Dermis blood vessel endothelial cell (primary cell): ENCODE data around the gene MLIP. TPM values are rescaled to one million over a fixed set of nuclear protein-coding genes. Genes with fewer than 3 reads are reported as not detected.
A peak's percentile ranks its signal among the peaks of the same experiment; 100 is the strongest.
"Not testable (repeated sequence)": the region's sequence is repeated elsewhere in the genome, so short reads cannot be mapped to it uniquely, and the experiment has no call there.

Source experiments
- DNase-seq: peaks from one replicate; pipeline ENCODE4 v3.0.0; 2010
- total RNA-seq: library from RNA; depleted of rRNA; stranded (reverse); fragments of >200 nt; gene quantifications from 2 replicates; pipeline ENCODE4 v1.2.3, GENCODE V29; 2014

The MLIP gene
- total RNA-seq, 1 donor from 2014 or later = 2.6 TPM

- DNase-seq = peak; percentile 78
Measured at GRCh38 chr6:54238396-54238795, 127.2 kb downstream of the MLIP start.

- no peak for DNase-seq
Measured at GRCh38 chr6:54243699-54244098, 132.5 kb downstream of the MLIP start.

DNA sequence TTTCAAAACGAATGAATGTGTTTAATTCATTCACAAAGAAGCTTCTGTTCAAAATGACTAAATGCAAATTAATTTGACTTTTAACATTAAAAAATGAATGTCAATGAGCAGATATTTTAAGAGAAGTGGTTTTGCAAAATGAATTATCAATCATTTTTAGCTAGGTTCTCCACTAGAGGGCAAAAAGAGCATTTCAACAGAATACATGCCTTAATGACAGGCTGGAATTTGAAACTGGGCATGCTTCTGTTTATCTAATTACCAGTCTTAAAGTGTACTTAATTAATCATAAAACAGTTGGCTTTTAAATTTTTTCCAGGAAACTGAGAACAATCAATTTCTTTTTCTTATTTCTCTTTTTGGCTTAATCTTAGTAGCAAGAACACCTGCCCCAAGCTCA, 133.2 kb downstream of the MLIP start:
- DNase-seq = peak; percentile 63

GRCh38 chr6:54245265-54245664, 134.0 kb downstream of the MLIP start:
- DNase-seq = no peak

- no peak for DNase-seq
Measured at GRCh38 chr6:54248319-54248718, 137.1 kb downstream of the MLIP start.

DNA sequence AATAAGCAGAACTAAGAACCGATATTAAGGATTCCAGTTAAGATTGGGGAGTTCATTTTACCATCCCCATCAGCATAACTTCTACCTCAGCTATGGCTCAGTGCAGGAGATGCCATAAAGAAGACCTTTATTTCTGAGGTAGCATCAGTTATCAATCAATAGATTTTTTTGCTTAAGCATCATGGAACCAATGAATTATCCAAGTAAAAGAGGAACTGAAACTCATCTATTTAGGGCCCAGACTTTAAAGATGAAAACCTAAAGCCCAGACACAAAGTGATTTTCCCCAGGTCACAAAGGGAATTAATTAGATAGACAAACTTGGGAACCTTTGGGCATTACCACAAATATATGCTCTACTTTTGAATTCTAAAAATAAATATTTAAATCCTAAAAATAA, 137.8 kb downstream of the MLIP start:
- no peak for DNase-seq

- not testable (repeated sequence) for DNase-seq
Measured at GRCh38 chr6:54249812-54250211, 138.6 kb downstream of the MLIP start.

- no peak for DNase-seq
Measured at GRCh38 chr6:54252496-54252895, 141.3 kb downstream of the MLIP start.

GRCh38 chr6:54252916-54253315, 141.7 kb downstream of the MLIP start:
- DNase-seq = no peak

- DNase-seq = peak; percentile 13
Measured at GRCh38 chr6:54254886-54255285, 143.6 kb downstream of the MLIP start.

DNA sequence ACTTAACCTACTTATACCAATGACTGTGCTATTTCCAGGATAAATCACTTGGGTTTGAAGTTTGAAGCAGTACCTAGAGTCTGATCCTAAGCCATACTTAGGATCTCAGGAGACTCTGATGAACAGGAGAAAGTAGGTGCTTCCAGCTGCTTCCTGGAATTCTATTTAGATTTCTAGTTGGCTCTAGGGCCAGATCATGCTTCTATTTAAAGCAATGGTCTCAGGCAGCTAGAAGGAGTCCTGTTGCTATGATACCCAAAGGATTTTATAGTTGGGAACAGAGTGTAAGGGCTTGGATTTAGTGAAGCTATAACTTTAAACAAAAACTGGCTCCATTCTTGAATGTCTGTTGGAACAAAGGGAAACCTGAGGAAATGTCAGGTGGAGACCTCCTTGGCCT, 144.6 kb downstream of the MLIP start:
- DNase-seq = peak; percentile 87

DNA sequence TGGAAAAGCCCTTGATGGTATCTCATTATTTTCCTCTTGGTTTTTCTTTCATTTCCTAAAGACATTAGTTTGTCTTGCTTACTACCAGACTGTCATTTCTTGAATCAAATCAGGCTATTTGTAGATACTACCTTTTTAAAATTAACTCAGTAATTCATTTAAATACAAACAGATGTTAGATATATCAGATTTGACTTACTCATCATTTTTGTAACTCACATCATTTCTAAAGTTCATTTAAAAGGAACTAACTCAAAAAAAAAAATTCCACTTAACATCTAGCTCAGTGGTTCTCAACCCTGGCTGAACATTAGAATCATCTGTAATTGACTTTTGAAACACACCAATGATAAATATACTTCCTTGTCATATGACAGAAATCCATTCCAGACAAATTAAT, 148.8 kb downstream of the MLIP start:
- no peak for DNase-seq

- no peak for DNase-seq
Measured at GRCh38 chr6:54262499-54262898, 151.3 kb downstream of the MLIP start.

- DNase-seq = no peak
Measured at GRCh38 chr6:54262971-54263370, 151.7 kb downstream of the MLIP start.

DNA sequence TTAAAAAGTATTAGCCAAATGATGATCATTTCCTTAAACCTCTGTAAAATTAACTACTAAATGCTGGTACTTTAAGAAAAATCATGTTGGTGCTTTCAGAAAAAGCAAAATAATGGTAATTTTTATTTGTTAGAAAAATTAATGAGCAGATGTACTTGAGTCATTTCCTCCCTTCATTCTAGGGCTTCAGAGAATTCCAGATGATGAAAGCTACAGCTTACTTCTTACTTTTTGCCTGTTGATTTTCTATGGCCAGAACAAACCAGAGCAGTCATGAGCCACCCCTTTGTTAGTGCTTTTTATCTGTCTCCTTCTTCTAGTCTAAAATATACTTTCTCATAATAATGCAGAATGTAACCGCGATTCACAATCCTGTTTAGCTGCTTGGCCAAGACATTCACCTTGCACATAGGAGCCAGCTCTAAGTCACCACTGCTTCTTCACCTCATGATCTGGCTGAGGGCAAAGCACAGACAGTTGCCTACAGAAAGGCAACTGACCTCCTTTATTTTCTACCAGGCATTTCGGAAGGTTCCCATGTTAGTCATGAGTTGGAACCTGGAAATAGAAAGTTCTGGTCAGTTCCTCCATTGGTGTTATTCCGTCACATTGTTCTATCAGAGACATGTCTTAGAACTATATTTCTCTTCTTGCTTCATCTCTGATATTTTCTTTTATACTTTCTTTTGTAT, 153.5 kb downstream of the MLIP start:
- peak; percentile 63 for DNase-seq

GRCh38 chr6:54266400-54266923, 155.2 kb downstream of the MLIP start:
- no peak for DNase-seq

- peak; percentile 81 for DNase-seq
Measured at GRCh38 chr6:54267798-54268197, 156.6 kb downstream of the MLIP start.

GRCh38 chr6:54273214-54273820, 162.1 kb downstream of the MLIP start:
- DNase-seq = no peak

DNA sequence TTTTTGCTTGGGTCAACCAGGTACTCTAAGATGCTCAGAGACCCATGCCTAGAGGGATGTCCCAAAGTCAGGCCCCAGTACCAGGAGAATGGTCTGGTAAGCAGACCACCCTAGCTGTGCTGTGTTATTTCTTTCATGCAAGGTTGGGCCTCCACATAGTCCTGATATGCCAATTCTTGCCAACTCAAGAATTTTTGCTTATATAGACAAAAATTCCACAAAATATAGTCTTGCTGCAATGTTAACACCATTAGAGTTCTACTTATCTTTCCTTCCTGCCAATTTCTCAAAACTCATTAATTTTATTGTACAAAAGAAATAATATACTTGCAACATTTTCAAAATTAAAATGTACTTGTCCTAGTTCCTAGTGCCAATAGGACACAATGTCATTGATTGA, 163.1 kb downstream of the MLIP start:
- no peak for DNase-seq

GRCh38 chr6:54282186-54282585, 170.9 kb downstream of the MLIP start:
- peak; percentile 24 for DNase-seq

DNA sequence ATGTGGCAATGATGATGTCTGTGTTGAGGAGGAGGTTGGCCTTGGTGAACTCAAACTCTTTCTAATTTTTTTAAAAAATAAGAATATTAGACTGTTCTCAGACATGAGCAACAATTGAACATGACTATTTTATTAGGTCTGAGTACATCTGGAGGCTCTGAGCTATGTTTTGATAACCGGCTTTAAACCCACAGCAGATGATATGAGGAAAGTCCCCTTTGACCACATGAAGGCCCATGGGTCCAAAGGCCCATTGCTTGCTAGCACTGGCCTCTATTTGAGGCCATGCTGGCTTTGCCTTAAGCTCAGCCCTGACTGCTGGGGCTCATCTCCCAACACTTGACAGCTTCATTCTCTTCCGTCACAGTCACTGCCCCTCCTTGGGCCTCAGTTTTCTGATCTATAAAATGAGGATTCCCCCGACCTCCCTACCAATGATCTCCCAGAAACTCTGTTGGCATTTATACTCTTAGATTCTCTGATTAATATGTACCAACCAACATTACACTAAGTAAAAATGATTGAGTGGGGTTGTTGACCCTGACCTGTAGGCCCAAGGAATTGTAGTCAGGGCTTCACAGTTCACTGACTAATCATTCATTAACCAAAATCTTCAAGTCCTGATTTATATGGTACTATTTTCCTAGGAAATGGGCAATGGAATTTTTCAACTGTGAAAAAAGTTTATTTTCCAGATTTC, 173.1 kb downstream of the MLIP start:
- DNase-seq = no peak

DNA sequence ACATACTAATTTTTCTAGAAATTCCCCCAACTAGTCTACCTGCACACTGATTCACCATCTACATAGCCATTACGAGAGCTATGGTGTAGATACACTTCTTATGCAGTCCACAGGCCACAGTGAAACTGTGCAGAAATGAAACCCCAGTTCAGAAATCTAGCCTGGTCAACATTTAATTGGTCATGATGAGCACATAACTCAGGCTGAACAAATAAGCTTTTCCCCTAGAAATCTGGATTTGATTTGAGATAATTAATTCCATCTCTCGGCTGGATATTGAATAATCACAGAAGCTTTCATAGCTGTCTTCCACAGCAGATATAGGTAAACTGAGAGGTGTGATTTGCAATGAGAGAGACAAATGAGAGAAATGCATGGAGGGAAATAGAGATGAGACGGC, 174.4 kb downstream of the MLIP start:
- no peak for DNase-seq

GRCh38 chr6:54286141-54286540, 174.9 kb downstream of the MLIP start:
- DNase-seq = no peak

DNA sequence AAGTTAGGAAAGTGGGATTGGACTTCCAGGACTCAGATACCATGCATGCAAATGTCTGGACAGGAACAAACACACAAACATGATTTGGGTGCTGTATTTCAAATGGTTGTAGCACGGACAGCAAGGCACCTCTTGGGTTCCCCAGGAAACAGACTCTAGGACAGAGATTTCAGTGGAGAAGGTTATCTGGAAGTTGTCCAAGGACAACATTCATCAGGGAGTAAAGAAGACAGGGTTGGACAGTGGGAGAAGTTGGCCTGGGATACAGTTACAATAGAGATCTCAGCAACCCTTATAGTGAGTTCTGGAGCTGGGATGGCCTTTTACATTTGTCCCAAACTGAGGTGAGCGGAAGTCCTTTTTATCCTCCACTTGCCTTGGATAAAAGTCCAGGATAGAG, 177.2 kb downstream of the MLIP start:
- DNase-seq = no peak
